Stimulated activated CD8-positive, alpha-beta memory T cell treated with anti-CD3 and anti-CD28 coated beads, Interleukin-15, amount 100 ng/mL, for 4 hours (primary cell): Measurements from ENCODE around the gene ACSBG1.

Experiments used
- DNase-seq, 2 donors: peaks; one replicate each; pipeline ENCODE4 v3.0.0-alpha.2; 2020; ENCODE audit warnings: low read depth in 2 of 2

The ACSBG1 gene

GRCh38 chr15:78130466-78131294 lies 103.7 kb downstream of the ACSBG1 start:
- DNase-seq: no peak

GRCh38 chr15:78129751-78130287 lies 104.5 kb downstream of the ACSBG1 start:
- DNase-seq: no peak

GRCh38 chr15:78129077-78129750 lies 105.2 kb downstream of the ACSBG1 start:
- DNase-seq: no peak

GRCh38 chr15:78127882-78128281 lies 106.5 kb downstream of the ACSBG1 start:
- DNase-seq: no peak

GRCh38 chr15:78125267-78125666 lies 109.1 kb downstream of the ACSBG1 start:
- DNase-seq: no peak

GRCh38 chr15:78120523-78120922 lies 113.8 kb downstream of the ACSBG1 start:
- DNase-seq: no peak
